SIG-M5 (cell line): Measurements from ENCODE around the gene POLQ.
"Not testable (repeated sequence)": the region's sequence is repeated elsewhere in the genome, so short reads cannot be mapped to it uniquely, and the experiment has no call there.

Experiments used
- DNase-seq: peaks from one replicate; lab custom pipeline; 2025; lab: John Stamatoyannopoulos, UW

Gene POLQ

DNA sequence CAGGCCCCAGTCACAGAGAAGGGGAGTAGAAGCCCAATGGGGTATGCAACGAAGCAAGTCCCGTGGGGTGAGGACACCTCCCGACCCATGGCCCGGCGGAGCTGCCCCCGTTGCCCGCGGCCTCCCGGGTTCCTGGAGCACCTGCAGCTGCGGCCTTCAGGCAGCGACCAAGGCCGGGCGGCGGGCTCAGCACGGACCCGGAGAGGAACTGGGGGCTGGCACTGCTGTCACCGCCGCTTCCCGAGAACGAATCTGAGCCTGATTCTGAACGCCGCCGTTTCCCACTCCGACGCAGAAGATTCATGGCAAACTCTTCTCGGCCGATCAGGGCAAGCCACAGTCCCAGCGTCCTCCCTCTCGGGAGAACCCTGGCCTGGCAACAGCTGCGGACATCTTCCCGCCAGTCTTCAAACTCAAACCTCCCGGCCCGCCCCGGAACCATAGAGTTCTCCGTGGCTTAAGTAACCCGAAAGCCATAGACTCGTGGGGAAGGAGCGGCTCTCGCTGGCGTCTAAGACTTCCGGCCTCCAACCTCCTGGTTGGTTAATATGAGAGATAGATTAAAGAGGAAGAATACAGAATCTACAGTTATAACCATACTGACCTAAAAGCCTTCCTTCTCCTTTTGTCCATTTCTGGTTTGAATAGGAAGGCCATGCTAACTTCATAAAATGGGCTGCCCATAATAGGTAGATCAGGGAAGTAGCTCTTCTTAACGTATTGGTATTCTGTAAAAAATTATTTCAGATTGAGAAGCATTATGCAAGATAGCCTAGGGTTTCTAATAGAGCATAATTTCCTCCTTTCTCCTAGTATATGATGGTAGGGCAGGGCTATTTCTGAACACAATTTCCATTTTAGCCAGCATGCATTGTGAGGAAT is at the start of gene POLQ:
POLQ (minus strand) TSS at position 415 of the 882 bp plus-strand sequence; CDS start at position 304, 111 bp downstream.
- DNase-seq: peak; percentile 90

DNA sequence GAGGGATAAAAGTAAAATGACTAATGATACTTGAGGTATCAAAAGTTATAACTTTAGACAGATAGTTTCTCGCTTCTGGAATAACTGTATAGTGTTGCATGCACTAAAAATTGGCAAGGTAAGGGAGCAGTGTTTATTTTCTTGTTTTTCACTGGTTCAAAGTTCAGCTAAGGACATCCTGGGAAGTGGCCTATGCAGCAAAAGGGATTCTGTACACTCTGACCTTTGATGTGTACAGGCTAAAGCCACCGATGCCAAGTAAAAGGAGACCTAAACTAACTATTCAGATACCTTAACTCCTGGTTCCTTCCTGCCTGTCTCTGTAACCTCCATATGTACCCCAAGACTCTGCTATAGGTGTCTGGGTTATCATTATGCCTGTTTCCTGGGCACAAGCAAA is 49.1 kb upstream of the POLQ start:
- no peak for DNase-seq

DNA sequence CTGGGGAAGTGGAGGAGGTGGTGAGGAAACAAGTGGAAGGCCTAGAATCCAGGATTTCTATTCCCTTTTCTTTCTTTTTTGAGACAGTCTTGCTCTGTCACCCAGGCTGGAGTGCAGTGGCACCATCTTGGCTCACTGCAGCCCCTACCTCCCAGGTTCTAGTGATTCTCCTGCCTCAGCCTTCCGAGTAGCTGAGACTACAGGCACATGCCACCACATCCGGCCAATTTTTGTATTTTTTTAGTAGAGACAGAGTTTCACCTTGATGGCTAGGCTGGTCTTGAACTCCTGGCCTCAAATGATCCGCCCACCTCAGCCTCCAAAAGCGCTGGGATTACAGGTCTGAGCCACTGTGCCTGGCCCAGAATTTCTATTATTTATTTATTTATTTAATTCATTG is 48.0 kb upstream of the POLQ start:
- not testable (repeated sequence) for DNase-seq

DNA sequence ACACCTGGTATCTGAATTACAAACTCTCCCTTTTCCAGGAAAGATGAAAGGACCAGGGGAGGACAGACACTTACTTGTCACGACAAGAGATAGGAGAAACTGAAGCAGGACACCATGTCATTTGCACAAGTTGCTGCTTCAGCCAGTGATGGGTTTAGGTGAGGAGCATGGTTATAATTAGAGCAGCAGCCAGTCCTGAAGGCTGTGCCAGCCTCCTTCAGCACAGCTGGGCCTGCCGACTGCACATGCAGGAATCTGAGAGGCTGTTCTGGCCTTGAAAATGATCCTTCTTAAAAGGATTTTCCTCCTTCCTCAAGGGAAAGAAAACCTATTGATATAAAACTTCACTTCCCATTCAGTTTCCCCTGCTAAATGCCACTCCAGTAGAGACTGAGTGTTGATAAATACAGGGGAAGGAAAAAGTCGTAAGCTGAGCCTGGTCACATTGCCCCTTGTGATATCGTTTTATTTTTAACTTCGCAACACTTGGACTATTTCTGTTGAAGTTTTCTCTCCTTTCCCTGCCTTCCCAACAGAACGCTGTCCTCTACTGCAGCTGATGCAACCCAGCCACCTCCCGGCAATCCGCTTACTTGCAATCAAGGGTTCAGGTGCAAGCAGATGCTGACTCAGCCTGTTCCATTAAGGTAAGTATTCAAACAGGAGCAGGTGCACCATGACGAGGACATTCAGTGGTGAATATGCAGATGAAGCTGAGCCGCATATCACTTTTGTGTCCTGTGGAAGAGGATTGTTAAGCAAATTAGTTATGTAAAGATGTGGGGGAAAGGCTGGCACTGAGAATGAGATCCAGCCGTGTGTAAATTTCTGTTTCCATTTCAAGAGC is 47.3 kb upstream of the POLQ start, which contains the start of gene FBXO40:
FBXO40 (plus strand) TSS at position 524 of the 847 bp plus-strand sequence. CDS start 27,197 bp downstream, outside the sequence.
- no peak for DNase-seq

DNA sequence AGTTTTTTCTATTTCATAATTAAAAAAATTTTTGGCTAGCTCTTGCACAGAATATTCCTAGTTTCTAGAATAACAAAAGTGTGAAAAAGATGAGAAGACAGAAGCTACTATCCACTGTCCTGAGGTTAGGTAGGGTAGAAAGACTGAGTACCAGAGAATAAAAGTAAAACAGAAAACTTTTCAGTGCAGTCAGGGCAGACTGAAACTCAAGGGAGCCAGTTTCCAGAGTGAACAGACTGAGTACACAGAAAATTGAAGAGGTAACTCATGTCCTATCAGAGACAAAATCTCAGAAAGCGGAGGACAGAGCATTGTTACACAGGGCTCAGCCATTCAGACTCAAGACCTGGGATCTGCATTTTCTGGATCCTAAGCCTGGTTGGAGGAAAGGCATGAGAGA is 38.6 kb upstream of the POLQ start:
- DNase-seq: no peak

DNA sequence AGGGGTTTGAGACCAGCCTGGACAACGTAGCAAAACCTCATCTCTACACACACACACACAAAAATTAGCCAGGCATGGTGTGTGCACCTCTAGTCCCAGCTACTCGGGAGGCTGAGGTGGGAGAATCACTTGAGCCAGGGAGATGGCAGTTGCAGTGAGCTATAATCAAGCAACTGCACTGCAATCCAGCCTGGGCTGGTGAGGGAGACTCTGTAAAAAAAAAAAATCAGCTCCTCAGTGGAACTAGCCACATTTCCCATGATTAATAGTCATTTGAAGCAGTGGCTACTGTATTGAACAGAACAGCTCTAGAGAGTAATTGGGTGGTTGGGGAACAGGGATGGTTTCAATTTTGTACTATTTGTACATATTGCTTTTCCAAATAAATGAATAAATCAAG is 35.9 kb upstream of the POLQ start:
- no peak for DNase-seq

DNA sequence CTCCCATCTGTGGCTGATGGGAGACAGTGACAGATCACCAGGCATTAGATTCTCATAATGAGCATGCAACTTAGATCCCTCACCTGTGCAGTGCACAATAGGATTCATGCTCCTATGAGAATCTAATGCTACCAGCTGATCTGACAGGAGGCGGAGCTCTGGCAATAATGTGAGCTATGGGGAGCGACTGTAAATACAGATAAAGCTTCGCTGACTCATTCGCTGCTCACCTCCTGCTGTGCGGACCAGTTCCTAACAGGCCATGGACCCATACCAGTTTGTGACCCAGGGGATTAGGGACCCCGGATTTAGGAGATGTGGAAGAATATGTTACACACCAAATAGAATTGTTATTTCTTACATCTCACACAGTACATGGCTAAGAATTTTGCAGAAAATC is 28.7 kb upstream of the POLQ start:
- DNase-seq: no peak

DNA sequence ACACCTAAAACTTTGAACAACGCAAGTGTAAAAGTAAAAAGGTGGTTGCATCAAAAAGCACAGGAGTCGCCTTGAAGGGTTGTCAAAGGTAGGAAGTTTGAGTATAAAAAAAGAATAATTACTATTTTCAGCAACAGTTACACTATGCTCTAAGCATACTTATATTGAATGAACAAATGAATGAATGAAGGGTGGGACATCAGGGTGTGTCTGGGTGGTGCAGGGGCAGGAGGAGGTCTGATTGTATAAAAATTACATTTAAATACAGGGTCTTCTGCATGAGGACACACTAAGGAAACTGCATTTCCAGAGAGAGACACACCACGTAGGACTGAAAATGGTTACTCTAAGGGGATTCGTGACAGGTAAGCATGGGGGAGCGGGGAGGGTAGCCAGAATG is 21.9 kb upstream of the POLQ start, which contains the start of gene ARGFX:
ARGFX (plus strand) TSS at position 301 of the 400 bp plus-strand sequence. CDS start 2,765 bp downstream, outside the sequence.
- no peak for DNase-seq

DNA sequence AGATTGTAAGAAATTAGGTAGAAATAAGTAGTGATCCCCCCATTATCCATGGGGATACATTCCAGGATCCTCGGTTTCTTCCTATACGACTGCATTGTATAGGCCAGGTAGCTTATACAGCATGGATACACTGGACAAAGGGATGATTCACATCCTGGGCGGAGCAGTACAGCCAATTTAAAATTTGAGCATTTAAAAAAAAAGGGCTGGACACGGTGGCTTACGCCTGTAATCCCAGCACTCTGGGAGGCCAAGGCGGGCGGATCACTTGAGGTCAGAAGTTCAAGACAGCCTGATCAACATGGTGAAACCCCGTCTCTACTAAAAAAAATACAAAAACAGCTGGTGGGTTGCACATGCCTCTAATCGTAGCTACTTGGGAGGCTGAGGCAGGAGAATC is 21.0 kb upstream of the POLQ start:
- DNase-seq: no peak

DNA sequence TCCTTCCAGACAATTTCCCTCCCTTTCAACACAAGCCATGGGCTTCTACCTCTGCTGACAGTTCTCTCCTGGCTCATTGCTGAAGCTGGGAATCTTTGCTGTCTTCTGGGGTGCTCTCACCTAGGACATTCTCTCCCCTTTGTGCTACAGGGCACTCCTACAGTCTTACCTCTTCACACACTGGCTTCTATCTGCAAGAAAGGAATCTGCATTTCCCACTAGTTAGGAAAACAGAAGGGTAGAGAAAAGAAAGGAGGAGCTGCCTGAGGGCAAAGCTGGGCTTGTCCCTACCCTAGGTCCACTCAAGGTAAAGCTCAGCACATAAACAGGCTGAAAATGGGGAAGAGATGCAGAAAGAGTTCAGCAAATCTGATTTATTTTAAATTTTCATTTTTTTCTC is 16.4 kb upstream of the POLQ start:
- DNase-seq: no peak

DNA sequence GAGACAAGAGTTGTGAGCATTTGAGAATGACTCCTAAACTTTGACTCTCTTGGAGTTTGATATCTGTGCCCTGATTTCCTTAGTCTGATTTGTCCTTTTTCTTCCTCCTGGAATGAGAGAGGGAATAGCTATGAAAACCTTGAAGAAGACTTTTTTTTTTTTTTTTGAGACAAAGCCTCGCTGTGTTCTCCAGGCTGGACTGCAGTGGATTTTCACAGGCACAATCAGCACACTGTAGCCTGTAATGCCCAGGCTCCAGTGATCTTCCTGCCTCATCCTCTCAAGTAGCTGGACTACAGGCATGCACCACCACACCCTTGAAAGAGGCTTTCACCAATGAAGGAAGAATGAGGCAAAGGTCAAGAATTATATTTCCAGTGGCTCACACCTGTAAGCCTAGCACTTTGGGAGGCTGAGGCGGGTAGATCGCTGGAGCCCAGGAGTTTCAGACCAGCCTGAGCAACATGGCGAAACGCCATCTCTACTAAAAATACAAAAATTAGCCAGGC is 11.7 kb upstream of the POLQ start:
- DNase-seq: no peak

DNA sequence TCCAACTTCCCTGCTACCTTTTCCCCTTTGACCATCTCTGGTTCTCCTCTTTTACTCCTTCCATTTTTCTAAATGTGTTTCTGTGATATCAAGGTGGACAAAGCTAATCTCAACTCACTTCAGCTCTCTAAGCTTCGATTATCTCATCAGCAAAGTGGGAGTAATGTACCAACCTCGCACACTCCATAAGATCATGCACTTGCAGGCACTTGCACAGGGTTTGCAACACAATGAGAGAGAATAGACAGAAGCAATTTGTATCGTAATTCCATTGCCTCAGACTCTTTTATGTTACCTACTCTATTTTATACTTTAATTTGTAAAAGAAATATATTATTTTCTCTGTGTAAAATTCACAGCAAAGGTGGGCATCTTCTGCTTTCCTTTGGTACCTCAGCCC is 7.0 kb upstream of the POLQ start:
- no peak for DNase-seq

DNA sequence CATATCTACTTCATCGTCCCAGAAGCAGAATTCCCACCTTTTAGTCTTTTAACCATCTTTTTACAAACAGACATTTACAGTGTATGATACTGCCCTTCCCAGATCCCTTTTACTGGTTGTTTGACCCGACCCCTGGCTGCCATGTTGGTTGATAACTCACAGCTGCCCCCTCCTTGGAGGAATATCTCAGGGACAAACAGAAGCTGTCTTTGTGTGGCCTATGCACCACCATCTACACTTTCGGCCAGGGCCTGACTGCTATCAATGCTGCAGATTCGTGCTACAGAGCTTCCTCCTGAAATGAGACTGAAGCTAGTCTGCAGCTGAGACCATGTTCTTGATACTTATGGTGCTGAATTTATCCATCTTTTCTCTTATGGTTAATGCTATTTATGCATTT is 6.6 kb upstream of the POLQ start:
- no peak for DNase-seq

DNA sequence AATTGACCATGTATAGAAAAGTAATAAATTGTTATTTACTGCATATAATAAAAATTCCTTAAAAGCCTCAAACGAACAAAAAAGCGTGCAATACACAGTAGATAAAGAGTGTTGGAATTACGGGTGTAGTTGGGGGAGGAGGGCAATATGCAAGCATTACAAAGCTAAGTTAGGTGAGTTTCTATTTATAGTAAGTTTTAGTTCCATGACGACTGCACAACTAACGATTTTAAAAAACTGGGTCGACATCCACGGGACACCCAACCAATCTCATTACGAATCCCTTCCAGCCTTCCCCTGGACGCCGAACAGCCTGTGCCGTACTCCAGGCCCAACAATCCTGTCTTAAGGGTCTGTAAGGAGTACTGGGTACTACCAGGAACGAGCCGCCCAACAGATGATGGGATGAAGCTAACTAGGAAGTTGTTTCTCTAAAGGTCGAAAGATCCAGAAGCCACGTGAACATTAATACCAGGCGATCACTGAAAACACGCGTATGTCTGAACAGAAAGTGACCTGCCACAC is 677 bp downstream of the POLQ start:
- DNase-seq: no peak

DNA sequence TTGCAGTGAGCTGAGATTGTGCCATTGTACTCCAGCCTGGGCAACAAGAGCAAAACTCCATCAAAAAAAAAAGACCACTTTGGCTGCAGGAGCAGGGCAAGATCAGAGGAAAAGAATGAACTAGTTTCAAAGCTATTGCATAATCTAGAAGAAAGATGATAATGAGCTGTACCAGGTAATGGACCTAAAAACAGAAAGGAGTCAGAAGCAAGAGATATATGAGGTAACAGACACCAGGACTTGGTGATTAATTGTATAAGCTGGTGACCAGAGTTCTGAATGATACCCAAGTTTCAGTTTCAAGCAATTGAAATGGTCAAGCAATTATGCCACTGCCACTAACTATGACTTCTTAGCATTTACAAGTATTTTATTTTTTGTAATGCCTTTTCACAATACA is 2.9 kb downstream of the POLQ start:
- DNase-seq: no peak

DNA sequence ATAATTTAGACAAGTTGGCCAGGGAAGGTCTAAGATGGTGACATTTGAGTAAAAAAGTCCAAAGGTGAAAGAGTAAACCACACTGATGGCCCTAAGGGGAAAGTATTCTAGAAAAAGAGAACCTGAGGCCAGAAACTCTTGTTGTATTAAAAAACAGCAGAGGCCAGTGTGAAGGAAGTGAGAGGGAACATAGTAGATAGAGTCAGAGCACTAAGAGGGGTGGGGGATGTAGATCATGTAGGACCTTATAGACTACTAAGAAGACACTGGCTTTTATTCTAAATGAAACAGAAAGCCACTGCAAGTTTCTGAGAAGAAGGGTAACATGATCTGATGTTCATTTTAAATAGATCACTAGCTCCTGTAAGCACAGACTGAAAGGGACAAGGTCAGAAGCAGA is 14.5 kb downstream of the POLQ start:
- no peak for DNase-seq

DNA sequence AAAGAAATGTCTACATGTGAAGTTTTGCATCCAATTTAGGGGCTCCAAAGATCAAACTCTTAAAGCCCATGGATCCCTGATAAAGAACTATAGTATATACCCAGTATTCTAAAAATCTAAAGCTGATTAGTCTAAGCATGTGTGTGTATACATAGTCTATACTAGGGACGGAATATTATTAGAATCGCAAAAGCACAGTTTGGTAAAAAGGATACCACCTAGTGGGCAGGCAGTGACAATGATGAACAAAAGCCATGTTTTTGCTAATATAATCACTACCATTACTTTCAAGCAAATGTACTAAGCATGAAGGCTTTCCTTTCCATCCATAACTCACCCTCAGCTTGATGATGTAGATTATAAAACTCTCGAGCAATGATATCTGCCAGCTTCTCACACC is 16.5 kb downstream of the POLQ start:
- no peak for DNase-seq

DNA sequence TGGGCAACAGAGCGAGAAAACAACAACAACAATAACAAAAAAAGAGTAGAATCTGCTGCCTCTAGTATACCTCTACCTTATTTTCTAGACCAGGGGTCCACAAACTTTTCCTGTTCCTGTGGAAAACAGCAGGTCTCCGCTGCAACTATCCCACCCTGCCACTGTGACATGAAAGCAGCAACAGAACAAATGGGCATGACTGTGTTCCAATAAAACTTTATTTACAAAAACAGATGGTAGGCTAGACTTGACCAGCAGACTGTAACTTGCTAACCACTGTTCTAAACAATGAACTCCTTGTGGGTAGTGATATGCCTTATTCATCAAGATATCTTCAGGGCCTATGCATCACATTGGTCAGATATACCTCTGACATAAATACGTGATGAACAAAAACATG is 25.3 kb downstream of the POLQ start:
- no peak for DNase-seq

DNA sequence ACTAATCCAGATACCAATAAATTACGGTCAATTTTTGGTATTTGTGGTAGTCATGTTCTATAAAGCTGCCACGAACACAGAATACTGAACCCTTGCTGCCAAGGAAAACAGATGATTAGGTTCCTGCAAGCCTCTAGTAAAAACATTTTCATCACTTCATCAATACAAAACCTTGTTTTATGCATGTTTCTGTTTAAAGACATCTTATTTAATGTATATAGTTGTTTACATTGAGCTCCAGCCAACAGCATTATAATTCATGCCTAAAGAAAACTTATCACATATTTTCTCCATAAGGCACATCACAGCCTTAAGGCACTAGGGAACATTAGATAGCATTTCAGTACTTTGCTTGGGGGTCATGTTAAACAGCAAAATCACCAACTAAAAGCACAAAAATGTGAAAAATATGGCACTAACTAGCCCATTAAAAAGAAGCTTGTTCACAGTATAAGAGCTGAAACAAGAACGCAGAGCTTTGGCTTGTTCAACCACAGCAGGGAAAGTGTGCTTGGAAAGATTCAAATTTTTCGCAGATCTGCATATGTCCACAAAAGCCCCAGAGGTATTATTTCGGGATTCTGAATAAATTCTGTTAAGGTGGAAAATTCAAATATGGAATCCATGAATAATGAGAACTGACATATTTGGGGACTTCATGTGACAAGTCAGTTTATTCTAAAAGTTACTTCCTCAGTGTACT is 27.7 kb downstream of the POLQ start:
- DNase-seq: no peak

DNA sequence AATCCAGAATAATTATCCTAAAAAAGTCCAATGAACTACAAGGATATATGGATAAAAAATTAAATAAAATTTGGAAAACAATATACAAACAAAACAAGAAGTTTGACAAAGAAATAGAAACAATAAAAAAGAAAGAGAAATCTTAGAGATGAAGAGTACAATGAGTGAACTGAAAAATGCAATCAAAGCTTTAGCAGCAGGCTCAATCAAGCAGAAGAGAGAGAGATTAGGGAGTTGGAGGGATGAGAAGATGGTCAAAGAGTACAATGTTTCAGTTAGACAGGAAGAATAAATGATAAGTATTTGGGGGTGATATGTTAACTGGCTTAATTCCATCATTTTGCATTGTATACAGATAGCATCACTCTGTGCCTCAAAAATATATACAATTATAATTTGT is 29.9 kb downstream of the POLQ start:
- no peak for DNase-seq

DNA sequence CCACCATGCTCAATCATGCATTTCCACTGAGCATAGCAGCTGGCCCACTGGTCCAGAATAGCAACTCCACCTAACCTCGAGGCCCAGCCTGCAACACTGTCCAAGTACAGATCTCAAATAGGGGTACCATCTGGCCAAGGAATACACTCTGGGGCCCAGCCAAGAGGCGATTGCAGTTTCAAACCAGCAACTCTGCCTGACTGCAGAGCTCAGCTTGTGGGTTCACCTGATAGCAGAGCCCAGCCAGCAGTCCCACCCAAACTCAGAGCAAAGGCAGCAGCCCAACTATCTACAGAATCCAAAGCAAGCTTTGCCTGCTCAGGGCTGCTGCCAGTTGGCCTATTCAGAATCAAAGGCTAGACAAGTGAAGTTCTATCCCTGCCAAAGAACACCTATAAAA is 30.5 kb downstream of the POLQ start:
- no peak for DNase-seq

DNA sequence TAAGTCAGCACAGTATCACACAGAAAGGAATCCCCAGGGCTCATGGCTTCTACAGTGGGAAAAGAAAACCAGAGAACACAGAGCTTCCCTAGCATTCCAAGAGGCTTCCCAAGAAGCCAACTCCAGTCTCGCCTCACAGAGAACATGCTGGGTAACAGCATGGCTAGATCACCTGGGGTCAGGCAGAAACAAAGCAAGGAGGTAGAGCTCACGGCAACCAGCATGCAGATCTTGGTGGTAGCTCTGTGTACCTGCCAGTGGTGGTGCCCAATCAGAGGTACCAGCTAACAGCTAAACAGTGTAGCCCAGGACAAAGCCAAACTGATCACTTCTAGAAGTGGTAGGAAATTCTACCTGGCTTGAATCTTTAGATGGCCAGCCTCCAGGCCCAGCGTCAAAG is 31.3 kb downstream of the POLQ start:
- no peak for DNase-seq
